IPS-15b (cell line): ENCODE data around the gene USP14.

Experiments
- H3K27me3 ChIP-seq: one replicate; pipeline ENCODE4 v1.6.1; 2013; ENCODE audit warnings: low read length; ENCODE audit not compliant: control insufficient read depth, insufficient read depth
- H3K36me3 ChIP-seq: one replicate; pipeline ENCODE4 v1.6.1; 2013; ENCODE audit warnings: low read length; ENCODE audit not compliant: control insufficient read depth, insufficient read depth
- H3K4me1 ChIP-seq: one replicate; pipeline ENCODE4 v1.6.1; 2013; ENCODE audit warnings: mild to moderate bottlenecking, low read length; ENCODE audit not compliant: control insufficient read depth, insufficient read depth
- H3K4me3 ChIP-seq: one replicate; pipeline ENCODE4 v1.5.1; 2013; ENCODE audit warnings: low read depth, low read length
- H3K9ac ChIP-seq: one replicate; pipeline ENCODE4 v1.6.1; 2013; ENCODE audit warnings: low read depth, mild to moderate bottlenecking, low read length
- H3K9me3 ChIP-seq: one replicate; pipeline ENCODE4 v1.6.1; 2013; ENCODE audit warnings: mild to moderate bottlenecking, low read length; ENCODE audit not compliant: control insufficient read depth, insufficient read depth

Gene USP14

DNA sequence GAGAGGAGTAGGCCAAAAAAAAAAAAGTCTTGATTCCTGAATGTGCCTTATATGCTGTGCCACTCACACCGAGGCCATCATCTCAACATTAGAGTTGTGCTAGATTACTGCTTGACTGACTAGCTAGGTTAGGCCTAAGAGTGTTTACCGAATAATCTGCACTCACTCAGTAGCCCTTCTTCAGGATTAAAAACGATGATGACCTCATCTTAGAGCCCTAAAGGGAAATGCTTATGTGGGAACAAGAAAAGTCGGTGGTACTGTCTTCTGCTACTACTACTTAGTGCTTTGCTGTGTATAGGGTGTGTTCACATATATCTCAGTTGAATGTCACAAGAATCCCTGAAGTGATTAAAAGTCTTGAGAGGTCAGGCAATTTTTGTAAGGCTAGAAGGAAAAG lies 55.1 kb downstream of the USP14 start:
- H3K9me3 ChIP-seq: peaks cover 5% of the 10 kb centered on the region
- peaks cover 2% of the 10 kb centered on the region for H3K4me1 ChIP-seq
- no peak overlapping the region for H3K4me3 ChIP-seq
- peaks cover 15% of the 10 kb centered on the region for H3K36me3 ChIP-seq
- H3K9ac ChIP-seq: no peak overlapping the region
- H3K27me3 ChIP-seq: no peaks in the 10 kb centered on the region

DNA sequence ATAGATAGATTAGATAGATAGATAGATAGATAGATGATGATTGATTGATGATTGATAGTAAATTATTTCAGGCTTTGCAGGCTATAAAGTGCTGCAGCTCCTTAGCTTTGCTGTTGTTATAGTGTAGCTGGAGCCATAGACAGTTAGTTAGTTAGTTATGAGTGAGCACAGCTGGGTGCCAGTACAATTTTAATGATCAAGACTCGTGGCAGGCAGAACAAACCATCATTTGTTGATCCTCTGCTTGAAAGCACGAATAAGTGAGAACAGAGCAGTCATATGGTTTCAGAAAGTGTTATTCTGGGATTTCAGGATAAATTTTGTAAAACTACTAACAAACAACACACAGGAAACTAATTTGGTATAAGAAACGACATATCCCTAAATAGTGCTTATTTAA lies 55.6 kb downstream of the USP14 start:
- H3K9ac ChIP-seq: no peak overlapping the region

DNA sequence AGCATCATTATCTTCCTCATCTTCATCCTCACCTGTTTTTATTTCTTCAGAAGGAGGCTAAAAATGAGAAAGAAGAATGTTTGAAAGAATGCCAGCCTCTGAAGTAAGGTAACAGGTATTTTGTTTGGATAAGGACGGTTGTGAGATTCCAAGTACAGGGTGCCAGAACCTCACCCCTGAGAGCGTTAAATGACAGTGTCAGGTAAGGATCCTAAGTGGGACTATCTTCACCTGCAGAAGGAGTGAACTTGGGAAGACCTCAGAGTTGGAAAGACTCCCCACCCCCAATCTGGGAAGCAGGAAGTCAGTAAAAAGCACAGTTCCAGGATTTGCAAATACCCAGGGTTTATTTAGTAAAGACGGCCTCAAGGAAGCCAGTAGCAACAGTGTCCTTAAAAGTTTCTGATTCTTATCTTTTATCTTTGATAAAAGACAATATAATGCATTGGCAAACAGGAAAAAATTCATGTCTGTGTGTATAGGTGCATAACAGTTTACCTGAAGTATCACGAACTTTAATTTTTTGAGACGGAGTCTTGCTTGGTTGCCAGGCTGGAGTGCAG lies 57.2 kb downstream of the USP14 start:
- H3K27me3 ChIP-seq: no peaks in the 10 kb centered on the region

More for the DNA sequence above, 55.6 kb downstream of the USP14 start:
- Histone ChIP-seq H3K4me1 (peaks cover 2% of the 10 kb centered on the region), H3K36me3 (peaks cover 15% of the 10 kb centered on the region), H3K4me3 (no peak overlapping the region), H3K9me3 (peaks cover 9% of the 10 kb centered on the region), H3K27me3 (no peaks in the 10 kb centered on the region)

DNA sequence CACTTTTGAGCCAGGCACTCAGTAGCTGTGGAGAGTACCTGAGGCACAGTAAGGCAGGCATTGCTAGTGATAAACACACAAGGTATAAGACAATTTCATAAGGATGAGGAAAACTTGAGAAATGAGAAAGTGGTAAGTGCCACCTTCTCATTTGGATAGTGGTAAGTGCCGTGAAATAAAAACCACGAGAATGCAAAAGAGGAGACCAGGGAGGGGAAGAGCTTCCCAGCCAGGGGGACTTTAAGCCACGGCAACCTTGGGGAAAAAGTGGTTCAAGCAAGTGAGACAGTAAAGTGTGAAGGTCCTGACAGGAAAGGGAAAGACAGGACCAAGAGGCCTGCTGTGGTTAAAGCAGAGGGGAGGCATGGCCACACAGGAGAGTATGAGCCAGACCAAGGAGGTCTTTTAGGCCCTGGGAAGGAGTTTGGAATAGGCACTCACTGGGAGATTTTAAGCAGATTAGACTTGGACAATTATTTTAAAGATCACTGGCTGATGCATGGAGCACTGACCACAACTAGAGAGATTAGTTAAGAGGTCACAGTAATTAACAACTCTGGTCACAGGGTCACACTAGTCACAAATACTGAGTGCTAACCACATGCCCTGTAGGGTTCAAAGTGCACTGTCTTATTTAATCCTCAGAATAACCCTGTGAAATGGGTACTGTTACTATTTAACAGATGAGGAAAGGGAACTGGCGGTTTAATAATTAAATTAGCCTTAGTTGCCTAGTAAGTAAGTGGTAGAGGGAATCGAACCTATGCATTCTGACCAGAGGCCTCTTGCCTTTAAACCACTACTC lies 59.4 kb downstream of the USP14 start:
- Histone ChIP-seq H3K4me3 (no peak overlapping the region), H3K27me3 (no peaks in the 10 kb centered on the region), H3K9me3 (peaks cover 9% of the 10 kb centered on the region), H3K4me1 (no peaks in the 10 kb centered on the region), H3K9ac (no peak overlapping the region), H3K36me3 (peaks cover 15% of the 10 kb centered on the region)

More for the DNA sequence above, 57.2 kb downstream of the USP14 start:
- H3K9ac ChIP-seq: no peak overlapping the region
- H3K4me3 ChIP-seq: no peak overlapping the region
- H3K9me3 ChIP-seq: peaks cover 9% of the 10 kb centered on the region
- H3K4me1 ChIP-seq: no peaks in the 10 kb centered on the region
- H3K36me3 ChIP-seq: peaks cover 15% of the 10 kb centered on the region

DNA sequence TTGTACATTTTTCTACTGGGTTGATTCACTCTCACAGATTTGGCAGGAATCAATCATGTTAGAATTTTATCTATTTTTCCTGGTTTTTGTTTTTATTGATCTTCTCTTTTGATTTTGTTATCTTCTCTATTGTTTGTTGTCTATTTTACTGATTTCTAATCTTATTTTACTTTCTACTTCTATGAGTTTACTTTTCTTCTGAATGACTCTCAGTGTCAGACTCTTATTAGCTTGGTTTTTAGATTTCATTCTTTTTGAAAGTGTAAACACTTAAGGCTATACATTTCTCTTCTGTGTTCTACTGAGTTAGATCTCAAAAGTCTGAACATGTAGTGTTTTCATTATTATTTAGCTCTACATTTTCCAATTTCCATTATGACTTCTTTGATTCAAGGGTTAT lies 62.4 kb downstream of the USP14 start:
- Histone ChIP-seq H3K4me3 (no peak overlapping the region), H3K9me3 (peaks cover 9% of the 10 kb centered on the region), H3K27me3 (no peaks in the 10 kb centered on the region), H3K4me1 (no peaks in the 10 kb centered on the region), H3K36me3 (peaks cover 15% of the 10 kb centered on the region), H3K9ac (no peak overlapping the region)

DNA sequence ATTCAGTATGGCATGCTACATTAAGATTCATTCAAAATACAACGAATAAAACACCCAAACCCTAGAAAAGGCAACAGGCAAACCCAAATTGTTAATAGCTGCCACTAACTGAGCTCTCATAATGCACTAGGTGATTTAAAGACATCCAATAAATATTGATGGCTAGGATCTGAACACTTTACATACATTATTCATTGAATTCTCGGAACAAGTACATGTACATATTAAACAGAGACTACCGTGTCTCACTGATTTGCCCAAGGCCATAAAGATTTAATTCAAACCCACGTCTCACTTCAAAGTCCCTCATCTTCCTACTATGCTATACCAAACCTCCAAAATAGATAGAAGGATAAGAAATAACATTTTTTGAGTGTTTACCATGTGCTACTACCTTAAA lies 67.4 kb downstream of the USP14 start:
- H3K4me3 ChIP-seq: no peak overlapping the region
- no peaks in the 10 kb centered on the region for H3K9me3 ChIP-seq
- H3K27me3 ChIP-seq: no peaks in the 10 kb centered on the region
- no peaks in the 10 kb centered on the region for H3K4me1 ChIP-seq
- H3K9ac ChIP-seq: no peak overlapping the region
- H3K36me3 ChIP-seq: no peaks in the 10 kb centered on the region

DNA sequence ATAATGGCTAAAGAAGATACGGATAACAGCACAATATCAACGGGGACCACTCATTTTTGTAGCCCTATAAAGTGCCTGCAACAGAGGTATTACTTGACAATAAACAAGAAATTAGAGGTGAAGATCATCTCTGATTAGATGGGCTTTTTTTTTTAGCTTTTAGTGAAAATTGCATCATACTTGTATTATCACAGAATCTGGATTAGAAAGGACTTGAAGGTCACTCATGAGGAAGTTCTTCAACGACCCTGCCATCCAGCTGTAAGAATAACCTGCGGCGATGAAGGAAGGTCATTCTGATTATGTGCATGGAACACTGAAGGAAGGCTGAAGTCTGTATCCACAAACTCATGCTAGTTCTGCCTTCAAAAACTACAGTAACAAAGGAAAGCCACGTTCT lies 69.0 kb downstream of the USP14 start:
- H3K36me3 ChIP-seq: no peaks in the 10 kb centered on the region
- no peak overlapping the region for H3K9ac ChIP-seq
- no peaks in the 10 kb centered on the region for H3K27me3 ChIP-seq
- no peak overlapping the region for H3K4me3 ChIP-seq
- no peaks in the 10 kb centered on the region for H3K9me3 ChIP-seq
- no peaks in the 10 kb centered on the region for H3K4me1 ChIP-seq

DNA sequence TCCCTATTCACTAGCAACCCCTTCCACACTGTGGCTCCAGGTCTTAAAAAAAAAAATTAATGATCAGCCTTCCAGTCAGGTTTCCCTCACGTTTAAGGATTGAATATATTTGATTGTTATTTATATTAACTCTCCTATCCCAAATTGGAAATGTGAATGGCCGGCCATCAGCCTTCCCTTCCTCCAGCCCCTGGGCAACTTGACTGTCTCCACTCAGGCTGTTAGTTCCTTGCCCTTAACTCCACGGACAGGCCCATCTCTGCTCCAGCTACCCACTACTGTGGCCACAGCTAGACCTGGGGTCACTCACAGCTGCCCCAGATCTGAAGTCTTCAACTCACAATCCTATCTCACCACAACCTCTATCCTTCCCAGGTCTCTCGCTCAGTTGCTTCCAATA lies 69.5 kb downstream of the USP14 start:
- Histone ChIP-seq H3K36me3 (no peaks in the 10 kb centered on the region), H3K27me3 (no peaks in the 10 kb centered on the region), H3K9me3 (no peaks in the 10 kb centered on the region), H3K4me3 (no peak overlapping the region), H3K4me1 (no peaks in the 10 kb centered on the region), H3K9ac (no peak overlapping the region)

DNA sequence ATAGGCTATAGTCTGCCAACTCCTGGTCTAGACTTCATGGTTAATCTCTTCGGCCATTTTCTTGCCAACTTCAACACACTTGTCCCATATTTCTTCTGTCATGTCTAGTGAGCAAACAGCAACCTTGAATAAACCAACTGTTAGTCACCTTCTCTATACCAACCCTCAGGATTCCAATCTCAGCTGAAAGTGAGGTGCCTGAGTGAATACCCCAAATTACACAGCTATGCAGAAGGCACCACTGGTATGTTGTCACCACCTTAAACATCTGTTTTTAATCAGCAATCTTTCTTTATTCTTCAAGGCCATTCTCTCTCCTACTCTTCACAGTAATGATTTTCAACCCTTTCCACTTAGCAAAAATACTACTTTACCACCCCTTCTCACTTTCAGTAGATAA lies 70.2 kb downstream of the USP14 start:
- H3K4me1 ChIP-seq: no peaks in the 10 kb centered on the region
- no peak overlapping the region for H3K9ac ChIP-seq
- no peaks in the 10 kb centered on the region for H3K9me3 ChIP-seq
- no peaks in the 10 kb centered on the region for H3K36me3 ChIP-seq
- no peak overlapping the region for H3K4me3 ChIP-seq
- H3K27me3 ChIP-seq: no peaks in the 10 kb centered on the region

DNA sequence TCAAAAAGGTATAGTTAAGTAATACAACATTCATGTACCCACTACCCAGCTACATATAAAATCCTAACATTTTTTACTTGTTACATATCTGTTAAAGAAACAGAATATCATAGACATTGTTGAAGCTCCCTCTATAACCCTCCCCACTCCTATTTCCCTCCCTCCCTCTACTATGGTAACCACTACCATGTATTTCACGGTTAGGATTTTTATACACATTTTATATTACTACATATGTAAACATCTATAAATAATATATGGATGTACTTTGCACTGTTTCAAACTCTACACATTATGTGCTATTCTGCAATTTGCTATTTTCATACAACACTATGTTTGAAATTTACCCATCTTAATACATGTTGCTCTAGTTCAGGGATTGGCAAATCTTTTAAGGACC lies 73.2 kb downstream of the USP14 start:
- no peaks in the 10 kb centered on the region for H3K4me1 ChIP-seq
- H3K4me3 ChIP-seq: no peak overlapping the region
- H3K9me3 ChIP-seq: no peaks in the 10 kb centered on the region
- H3K36me3 ChIP-seq: no peaks in the 10 kb centered on the region
- no peaks in the 10 kb centered on the region for H3K27me3 ChIP-seq
- no peak overlapping the region for H3K9ac ChIP-seq

DNA sequence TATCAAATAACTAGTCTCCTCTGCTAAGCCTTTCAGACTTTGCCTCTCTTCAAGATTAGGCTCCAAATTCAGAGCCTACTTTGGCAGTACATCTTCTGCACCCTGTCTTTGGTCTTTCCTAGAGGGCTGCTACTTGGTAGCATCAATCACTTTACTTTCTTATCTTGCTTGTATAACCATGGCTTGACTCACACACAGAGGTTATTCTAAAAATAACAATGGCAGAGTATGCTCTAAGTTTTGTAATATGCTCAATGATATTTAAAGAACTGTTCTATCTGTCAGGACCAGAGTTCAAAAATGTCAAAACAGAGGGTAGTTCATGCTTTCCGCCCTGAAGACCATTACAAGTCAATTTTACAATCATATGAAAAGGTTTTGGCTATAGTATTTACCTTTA lies 81.8 kb downstream of the USP14 start:
- Histone ChIP-seq H3K9ac (no peak overlapping the region), H3K36me3 (peaks cover 7% of the 10 kb centered on the region), H3K9me3 (no peaks in the 10 kb centered on the region), H3K27me3 (no peaks in the 10 kb centered on the region), H3K4me3 (no peak overlapping the region), H3K4me1 (no peaks in the 10 kb centered on the region)

DNA sequence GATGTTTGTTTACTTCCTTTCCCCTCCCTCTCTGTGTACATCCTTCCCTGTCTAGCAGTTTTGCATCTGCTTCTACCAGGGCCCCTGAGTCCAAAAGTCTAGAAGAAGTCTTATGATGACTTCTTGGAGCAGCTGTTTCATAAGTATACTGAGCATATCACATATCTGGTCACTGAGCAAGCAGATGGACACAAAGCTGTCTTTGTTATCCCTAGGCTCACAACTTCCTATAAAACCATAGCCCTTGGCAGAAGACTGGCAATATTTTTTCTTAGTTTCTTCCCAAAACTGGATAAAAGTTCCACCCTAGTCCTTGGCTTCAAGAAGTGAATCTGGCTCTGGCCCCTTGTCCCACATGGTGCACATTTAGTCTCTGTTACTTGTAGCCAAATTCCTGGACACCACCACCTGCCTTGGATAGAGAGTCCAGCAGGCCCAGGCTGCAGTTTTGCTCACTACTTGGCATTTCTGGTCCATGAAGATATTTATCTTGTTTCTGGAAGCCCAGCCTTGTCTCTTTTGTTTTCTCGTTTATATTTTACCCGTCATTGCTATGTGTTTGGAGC lies 87.0 kb downstream of the USP14 start:
- Histone ChIP-seq H3K27me3 (no peaks in the 10 kb centered on the region), H3K4me3 (no peak overlapping the region), H3K9me3 (no peaks in the 10 kb centered on the region), H3K36me3 (peaks cover 9% of the 10 kb centered on the region), H3K4me1 (no peaks in the 10 kb centered on the region), H3K9ac (no peak overlapping the region)
